Measurements from ENCODE around the gene RPS6KA4. TPM values are rescaled to one million over a fixed set of nuclear protein-coding genes. Genes with fewer than 3 reads are reported as not detected.
"Not testable (repeated sequence)": the region's sequence is repeated elsewhere in the genome, so short reads cannot be mapped to it uniquely, and the experiment has no call there.

RPS6KA4 gene
- total RNA-seq, 1 experiment from 2014 or later: 42.0 TPM

DNA sequence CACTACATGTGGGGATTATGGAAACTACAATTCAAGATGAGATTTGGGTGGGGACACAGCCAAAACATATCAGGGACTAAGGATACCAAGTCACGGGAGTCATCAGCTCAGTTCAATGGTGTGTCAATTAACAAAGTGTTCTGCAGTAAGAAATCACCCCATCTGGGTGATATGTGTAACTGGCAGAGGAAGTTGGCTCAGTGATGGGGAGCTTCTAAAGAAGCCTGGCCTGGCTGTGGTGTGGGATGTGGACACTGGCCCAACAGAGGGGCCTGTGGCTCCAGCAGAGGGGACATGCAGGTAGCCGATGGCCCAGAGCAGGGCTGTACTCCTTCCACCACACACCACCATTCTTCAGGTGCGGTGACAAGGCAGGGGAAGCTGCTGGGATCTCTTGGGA, 31.6 kb downstream of the RPS6KA4 start:
- in situ Hi-C loops (cut with HindIII; ENCODE audit: low pct_unique_long_range_greater_than_20kb, low sequenced_read_pairs): no loop called here

DNA sequence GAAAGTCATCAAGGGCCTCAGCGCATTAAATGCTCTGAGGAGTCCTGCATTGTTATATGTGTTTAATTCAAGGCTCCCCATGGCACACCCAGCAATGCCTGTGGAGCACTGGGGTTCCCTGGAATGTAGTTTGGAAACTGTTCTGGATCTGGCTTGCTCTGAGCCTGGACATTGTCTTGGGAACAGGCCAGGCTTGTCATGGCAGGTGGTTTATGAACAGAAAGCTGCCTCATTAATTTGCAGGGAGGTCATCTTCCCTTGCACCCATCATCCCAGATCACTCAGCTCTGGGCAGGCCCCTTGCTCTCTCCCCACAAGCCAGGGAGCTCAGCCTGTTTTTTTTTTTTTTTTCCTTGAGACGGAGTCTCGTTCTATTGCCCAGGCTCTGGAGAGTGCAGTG, 32.9 kb downstream of the RPS6KA4 start:
- in situ Hi-C loops (cut with HindIII; ENCODE audit: low pct_unique_long_range_greater_than_20kb, low sequenced_read_pairs): no loop called here
- no peak for DNase-seq (ENCODE audit: low read depth, low spot score)

More for the DNA sequence above, 31.6 kb downstream of the RPS6KA4 start:
- no peak for DNase-seq (ENCODE audit: low read depth, low spot score)

GRCh38 chr11:64395545-64396078, 36.6 kb downstream of the RPS6KA4 start:
- in situ Hi-C loops (cut with HindIII; ENCODE audit: low pct_unique_long_range_greater_than_20kb, low sequenced_read_pairs): no loop called here
- no peak for DNase-seq (ENCODE audit: low read depth, low spot score)

GRCh38 chr11:64396079-64396591, 37.2 kb downstream of the RPS6KA4 start:
- in situ Hi-C loops (cut with HindIII; ENCODE audit: low pct_unique_long_range_greater_than_20kb, low sequenced_read_pairs): no loop called here

DNA sequence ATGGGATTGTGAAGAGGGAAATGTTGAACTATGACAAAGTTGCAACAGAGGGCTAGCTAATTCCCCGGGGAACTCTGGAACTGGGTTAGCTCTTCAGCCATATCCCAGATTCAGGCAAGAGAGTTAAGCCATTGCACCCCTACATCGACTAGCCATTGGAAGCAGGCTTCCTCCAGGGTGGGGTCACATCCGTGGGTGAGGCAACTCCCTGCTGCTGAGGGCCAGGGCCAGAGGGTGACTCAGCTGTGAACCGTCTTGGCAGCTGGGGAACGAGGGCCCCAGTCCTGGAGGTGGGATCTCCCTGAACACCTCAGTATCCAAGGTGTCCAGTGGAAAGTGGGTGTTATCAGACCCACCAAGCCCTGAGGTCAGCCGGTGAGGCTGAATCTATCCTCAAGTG, 41.1 kb downstream of the RPS6KA4 start:
- in situ Hi-C loops (cut with HindIII; ENCODE audit: low pct_unique_long_range_greater_than_20kb, low sequenced_read_pairs): no loop called here
- DNase-seq (ENCODE audit: low read depth, low spot score): no peak

More at GRCh38 chr11:64396079-64396591, 37.2 kb downstream of the RPS6KA4 start:
- no peak for DNase-seq (ENCODE audit: low read depth, low spot score)

DNA sequence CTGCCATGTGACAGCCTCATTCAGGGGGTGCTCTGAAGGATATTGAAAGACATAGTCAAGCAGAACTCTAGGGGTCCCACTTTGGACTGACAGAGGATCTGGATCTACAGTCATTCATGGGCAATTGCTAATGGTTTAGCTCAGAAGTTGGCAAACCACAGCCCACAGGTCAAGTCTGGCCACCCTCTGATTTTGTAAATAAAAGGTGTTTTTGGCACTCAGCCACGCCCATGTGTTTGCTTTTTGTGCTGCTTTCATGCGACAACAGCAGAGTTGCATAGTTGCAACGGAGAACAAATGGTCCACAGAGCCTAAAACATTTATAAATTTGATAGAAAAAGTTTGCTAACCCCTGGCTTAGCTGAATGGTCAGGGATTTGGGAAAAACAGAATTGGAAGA, 41.7 kb downstream of the RPS6KA4 start:
- in situ Hi-C loops (cut with HindIII; ENCODE audit: low pct_unique_long_range_greater_than_20kb, low sequenced_read_pairs): no loop called here

GRCh38 chr11:64401775-64402174, 42.8 kb downstream of the RPS6KA4 start:
- no peak for DNase-seq (ENCODE audit: low read depth, low spot score)
- in situ Hi-C loops (cut with HindIII; ENCODE audit: low pct_unique_long_range_greater_than_20kb, low sequenced_read_pairs): no loop called here

More for the DNA sequence above, 41.7 kb downstream of the RPS6KA4 start:
- DNase-seq (ENCODE audit: low read depth, low spot score): no peak

GRCh38 chr11:64403106-64403505, 44.1 kb downstream of the RPS6KA4 start:
- no peak for DNase-seq (ENCODE audit: low read depth, low spot score)
- in situ Hi-C loops (cut with HindIII; ENCODE audit: low pct_unique_long_range_greater_than_20kb, low sequenced_read_pairs): no loop called here

DNA sequence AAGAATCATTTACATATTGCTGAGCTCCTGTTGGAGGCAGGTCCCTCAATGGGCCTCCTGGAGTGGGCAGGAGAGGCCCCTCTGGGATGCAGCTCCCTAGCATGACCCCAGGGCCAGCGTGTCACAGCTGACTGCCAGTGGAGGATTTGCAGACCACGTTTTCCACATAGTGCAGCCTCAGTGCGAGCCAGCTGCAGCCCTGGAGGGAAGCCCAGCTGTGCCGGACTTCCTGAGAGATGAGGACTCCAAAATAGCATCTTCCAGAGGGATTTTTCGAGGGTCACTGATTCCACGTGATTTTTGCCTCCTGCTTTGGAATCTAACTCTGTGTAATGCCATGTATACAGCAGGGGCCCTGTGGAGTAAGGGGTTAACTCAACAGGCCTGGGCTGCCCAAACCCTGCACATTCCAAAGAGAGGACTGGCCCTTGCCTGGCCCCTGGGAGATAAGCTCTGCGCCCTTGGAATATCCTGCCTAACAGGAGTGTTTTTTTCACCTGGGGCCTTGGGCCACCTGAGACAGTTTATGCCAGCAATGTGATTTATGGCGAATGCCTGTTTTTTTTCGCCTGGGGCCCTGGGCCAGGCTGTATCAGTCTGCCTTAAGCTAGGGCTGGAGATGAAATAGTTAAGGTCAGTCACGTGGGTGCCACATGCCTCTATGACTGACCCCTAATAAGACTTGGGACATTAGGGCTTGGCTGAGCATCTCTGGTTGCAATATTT, 47.4 kb downstream of the RPS6KA4 start:
- in situ Hi-C loops (cut with HindIII; ENCODE audit: low pct_unique_long_range_greater_than_20kb, low sequenced_read_pairs): no loop called here
- no peak for DNase-seq (ENCODE audit: low read depth, low spot score)

DNA sequence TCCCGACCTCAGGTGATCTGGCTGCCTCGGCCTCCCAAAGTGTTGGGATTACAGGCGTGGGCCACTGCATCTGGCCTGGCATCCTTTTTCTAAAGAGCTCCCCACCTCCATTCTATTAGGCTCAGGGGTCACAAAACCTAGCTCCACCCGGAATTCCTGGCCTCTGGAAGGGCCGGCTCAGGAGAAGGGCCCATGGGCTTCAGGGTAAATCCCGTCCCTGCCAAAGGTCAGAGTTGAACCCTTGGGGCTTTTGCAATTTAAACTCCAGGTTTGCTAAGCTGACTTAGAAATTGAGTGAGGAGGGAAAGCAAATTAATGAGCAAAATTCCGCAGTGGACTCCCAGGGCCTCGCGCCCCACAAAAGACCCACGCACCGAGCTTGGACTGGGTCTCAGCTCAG, 48.3 kb downstream of the RPS6KA4 start:
- no peak for DNase-seq (ENCODE audit: low read depth, low spot score)
- in situ Hi-C loops (cut with HindIII; ENCODE audit: low pct_unique_long_range_greater_than_20kb, low sequenced_read_pairs): no loop called here

DNA sequence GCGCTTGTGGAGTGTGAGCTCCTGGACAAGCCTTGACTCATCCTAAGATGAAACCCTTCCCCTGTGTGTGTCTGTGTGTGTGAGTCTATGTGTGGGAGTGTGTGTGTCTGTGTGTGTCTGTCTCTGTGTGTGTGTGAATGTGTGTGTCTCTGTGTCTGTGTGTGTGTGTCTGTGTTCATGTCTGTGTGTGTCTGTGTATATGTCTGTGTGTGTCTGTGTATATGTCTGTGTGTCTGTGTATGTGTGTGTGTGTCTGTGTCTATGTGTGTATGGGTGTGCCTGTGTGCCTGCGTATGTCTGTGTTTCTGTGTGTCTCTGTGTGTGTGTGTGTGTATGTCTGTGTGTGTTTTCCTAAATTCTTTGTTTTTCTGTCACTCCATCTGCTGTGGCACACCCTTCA, 48.7 kb downstream of the RPS6KA4 start:
- no peak for DNase-seq (ENCODE audit: low read depth, low spot score)
- in situ Hi-C loops (cut with HindIII; ENCODE audit: low pct_unique_long_range_greater_than_20kb, low sequenced_read_pairs): no loop called here

GRCh38 chr11:64409278-64409677, 50.3 kb downstream of the RPS6KA4 start:
- in situ Hi-C loops (cut with HindIII; ENCODE audit: low pct_unique_long_range_greater_than_20kb, low sequenced_read_pairs): no loop called here
- no peak for DNase-seq (ENCODE audit: low read depth, low spot score)

DNA sequence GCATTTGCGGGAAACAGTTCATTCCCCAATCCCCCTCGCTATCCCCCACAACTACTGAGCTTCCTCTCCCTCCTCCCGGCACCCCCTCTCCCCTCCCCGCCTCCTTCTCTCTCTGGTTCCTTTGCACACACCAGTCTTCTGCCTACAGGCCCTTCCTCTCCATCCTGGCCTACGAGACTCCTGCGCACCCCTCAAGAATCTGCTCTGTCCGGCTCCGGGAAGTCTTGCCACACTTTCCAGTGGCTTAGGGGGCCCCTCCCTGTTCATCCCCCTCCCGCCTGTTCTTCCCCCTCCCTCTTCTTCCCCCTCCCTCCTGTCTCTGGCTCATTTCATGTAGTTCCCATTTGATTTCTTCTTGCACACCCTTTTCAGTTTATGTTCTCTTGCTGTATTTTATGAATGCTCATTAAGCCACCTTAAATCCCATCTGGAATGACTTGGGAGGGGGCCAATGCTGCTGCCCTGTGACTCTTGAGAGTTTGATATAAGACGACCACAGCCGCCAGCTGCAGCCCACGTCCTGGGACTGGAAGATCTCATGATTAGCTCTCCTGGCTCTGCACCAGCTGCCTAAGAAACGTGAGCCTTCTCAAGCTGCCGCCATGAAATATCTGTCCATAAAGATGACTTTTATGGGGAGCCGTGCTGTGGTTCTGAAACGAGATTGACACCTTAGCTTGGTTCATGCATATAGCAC, 50.9 kb downstream of the RPS6KA4 start:
- DNase-seq (ENCODE audit: low read depth, low spot score): no peak
- in situ Hi-C loops (cut with HindIII; ENCODE audit: low pct_unique_long_range_greater_than_20kb, low sequenced_read_pairs): no loop called here

DNA sequence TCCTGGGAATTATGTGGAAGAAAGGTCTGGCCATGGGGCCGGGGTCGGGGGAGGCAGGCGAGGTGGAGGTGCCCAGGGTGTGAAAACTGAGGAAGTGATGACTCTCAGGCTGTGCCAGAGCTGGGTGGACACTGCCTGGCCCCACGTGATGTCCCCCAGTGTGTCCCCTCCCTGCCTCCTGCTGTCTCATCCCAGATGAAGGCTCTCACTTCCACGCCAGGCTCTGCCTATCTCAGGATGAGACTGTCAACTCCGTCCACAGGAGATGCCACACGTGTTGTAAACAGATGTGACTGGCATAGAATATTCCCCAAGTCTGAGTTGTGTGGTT, 51.4 kb downstream of the RPS6KA4 start:
- in situ Hi-C loops (cut with HindIII; ENCODE audit: low pct_unique_long_range_greater_than_20kb, low sequenced_read_pairs): no loop called here
- no peak for DNase-seq (ENCODE audit: low read depth, low spot score)

DNA sequence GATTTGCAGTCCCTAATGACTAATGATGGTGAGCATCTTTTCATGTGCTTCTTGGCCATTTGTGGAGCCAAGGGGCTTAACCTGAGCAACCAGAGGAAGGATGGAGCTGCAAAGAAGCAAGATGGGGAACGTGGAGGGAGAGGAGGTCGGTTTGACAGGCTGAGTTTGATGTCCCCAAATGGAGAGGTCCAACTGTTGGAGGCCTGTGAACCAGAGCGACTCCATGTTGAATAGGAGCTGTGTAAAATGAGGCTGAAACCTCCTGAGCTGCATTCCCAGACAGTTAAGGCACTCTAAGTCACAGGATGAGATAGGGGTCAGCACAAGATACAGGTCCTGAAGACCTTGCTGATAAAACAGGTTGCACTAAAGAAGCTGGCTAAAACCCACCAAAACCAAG, 54.5 kb downstream of the RPS6KA4 start:
- no peak for DNase-seq (ENCODE audit: low read depth, low spot score)
- in situ Hi-C loops (cut with HindIII; ENCODE audit: low pct_unique_long_range_greater_than_20kb, low sequenced_read_pairs): no loop called here

GRCh38 chr11:64415286-64415685, 56.3 kb downstream of the RPS6KA4 start:
- no peak for DNase-seq (ENCODE audit: low read depth, low spot score)
- in situ Hi-C loops (cut with HindIII; ENCODE audit: low pct_unique_long_range_greater_than_20kb, low sequenced_read_pairs): no loop called here

- in situ Hi-C loops (cut with HindIII; ENCODE audit: low pct_unique_long_range_greater_than_20kb, low sequenced_read_pairs): no loop called here
- no peak for DNase-seq (ENCODE audit: low read depth, low spot score)
Observed at GRCh38 chr11:64415996-64416728, 57.2 kb downstream of the RPS6KA4 start.

GRCh38 chr11:64418233-64418632, 59.3 kb downstream of the RPS6KA4 start:
- DNase-seq (ENCODE audit: low read depth, low spot score); in situ Hi-C loops (cut with HindIII; ENCODE audit: low pct_unique_long_range_greater_than_20kb, low sequenced_read_pairs): not testable (repeated sequence)
